ENCODE results near the gene ZNF256.

Gene ZNF256

DNA sequence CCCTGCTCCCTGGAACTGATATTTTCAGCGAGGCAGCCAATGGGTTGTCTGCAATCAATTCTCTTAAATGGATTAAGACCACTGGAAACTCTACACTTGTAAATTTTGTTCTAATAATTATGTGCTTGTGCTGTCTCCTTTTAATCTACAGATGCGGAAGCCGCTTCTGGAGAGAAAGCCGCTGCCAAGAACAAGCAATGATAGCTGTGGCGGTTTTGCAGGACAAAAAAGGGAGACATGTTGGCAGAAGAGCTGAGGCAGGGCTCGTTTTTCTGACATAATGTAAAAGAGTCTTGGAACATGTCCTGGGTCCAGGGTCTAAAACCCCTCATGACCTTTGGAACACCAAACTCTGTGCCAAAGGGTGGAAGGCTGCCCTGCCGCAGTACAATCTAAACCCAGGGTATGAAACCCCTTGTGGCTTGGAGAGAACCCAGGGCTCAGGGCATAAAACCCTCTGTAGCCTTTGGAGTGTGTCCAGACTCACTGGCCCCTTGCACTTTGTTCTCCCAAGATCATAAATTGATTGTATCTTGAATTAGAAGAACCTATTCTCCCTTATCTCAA lies 43.8 kb downstream of the ZNF256 start:
- Histone ChIP-seq H3K27ac (ENCODE audit: low read depth in 2 of 2, low read length in 2 of 2) (no peak overlapping the region), H3K27me3 (ENCODE audit: control insufficient read depth in 2 of 2, insufficient read depth in 2 of 2, low read length in 2 of 2) (no peaks in the 10 kb centered on the region), H3K9me3 (ENCODE audit: control insufficient read depth in 2 of 2, low read length in 2 of 2) (peaks cover 6 to 8% of the 10 kb centered on the region in 2 donors), H3K4me3 (ENCODE audit: low read length in 2 of 2) (peak overlapping the region in 1 of 2 donors; percentile 9), H3K9ac (ENCODE audit: low read depth in 1 of 2, low read length in 2 of 2) (no peak overlapping the region), H3K36me3 (ENCODE audit: control insufficient read depth in 2 of 2, insufficient read depth in 2 of 2, low read length in 2 of 2) (peaks cover 6 to 14% of the 10 kb centered on the region in 2 donors), H3K4me1 (ENCODE audit: control insufficient read depth in 2 of 2, insufficient read depth in 2 of 2, low read length in 2 of 2) (no peaks in the 10 kb centered on the region)

DNA sequence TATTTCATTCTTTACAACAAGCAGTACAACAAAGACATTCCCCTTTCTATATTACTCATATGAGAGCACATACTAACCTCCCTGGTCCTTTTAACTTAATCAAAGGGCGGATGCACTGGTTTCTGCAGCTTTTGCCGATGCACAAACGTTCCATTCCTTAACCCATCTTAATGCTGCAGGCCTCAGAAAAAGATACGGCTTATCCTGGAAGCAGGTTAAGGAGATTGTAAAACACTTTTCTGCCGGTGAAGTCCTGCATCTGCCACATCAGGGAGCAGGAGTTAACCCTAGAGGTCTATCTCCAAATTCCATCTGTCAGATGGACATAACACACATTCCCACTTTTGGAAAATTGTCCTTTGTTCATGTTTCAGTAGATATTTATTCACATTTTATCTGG lies 47.2 kb downstream of the ZNF256 start:
- H3K9me3 ChIP-seq (ENCODE audit: control insufficient read depth in 2 of 2, low read length in 2 of 2): peaks cover 0 to 5% of the 10 kb centered on the region in 2 donors
- no peak overlapping the region for H3K4me3 ChIP-seq (ENCODE audit: low read length in 2 of 2)
- no peaks in the 10 kb centered on the region for H3K36me3 ChIP-seq (ENCODE audit: control insufficient read depth in 2 of 2, insufficient read depth in 2 of 2, low read length in 2 of 2)
- no peaks in the 10 kb centered on the region for H3K27me3 ChIP-seq (ENCODE audit: control insufficient read depth in 2 of 2, insufficient read depth in 2 of 2, low read length in 2 of 2)
- H3K27ac ChIP-seq (ENCODE audit: low read depth in 2 of 2, low read length in 2 of 2): no peak overlapping the region
- H3K9ac ChIP-seq (ENCODE audit: low read depth in 1 of 2, low read length in 2 of 2): no peak overlapping the region
- no peaks in the 10 kb centered on the region for H3K4me1 ChIP-seq (ENCODE audit: control insufficient read depth in 2 of 2, insufficient read depth in 2 of 2, low read length in 2 of 2)
